ENCODE measurements around the gene PANK2.
"Not testable (repeated sequence)": the region's sequence is repeated elsewhere in the genome, so short reads cannot be mapped to it uniquely, and the experiment has no call there.

The PANK2 gene

DNA sequence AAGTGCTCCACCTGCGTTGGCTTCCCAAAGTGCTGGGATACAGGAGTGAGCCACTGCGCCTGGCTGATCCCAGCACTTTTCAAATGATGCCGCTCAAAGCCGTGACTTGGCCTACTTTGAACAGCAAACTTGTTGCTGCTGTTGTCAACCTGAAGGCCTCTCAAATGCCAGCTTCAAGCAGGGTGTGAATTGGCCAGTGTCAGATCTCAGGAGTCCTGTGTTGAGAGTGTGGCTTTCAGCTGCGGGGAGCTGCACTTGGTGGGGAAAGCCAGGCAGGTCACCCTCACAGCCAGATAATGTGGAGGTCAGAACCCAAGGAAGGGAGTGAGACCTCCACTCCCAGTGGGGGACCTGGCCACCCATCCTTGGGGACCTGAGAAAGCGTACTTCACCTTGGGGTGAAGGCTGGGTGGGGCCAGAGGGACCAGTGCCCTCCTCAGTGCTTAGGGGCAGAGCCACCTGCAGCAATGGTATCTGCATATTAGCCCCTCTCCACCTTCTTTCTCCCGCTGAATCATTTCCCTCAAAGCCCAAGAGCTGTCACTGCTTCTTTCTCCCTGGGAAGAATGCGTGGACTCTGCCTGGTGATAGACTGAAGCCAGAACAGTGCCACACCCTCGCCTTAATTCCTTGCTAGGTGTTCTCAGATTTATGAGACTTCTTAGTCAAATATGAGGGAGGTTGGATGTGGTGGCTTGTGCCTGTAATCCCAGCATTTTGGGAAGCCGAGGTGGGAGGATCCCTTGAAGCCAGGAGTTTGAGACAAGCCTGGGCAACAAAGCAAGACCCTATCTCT lies 19.1 kb upstream of the PANK2 start:
- peak in 3 of 56 donors; percentile 13 to 30 (median 19) for DNase-seq

DNA sequence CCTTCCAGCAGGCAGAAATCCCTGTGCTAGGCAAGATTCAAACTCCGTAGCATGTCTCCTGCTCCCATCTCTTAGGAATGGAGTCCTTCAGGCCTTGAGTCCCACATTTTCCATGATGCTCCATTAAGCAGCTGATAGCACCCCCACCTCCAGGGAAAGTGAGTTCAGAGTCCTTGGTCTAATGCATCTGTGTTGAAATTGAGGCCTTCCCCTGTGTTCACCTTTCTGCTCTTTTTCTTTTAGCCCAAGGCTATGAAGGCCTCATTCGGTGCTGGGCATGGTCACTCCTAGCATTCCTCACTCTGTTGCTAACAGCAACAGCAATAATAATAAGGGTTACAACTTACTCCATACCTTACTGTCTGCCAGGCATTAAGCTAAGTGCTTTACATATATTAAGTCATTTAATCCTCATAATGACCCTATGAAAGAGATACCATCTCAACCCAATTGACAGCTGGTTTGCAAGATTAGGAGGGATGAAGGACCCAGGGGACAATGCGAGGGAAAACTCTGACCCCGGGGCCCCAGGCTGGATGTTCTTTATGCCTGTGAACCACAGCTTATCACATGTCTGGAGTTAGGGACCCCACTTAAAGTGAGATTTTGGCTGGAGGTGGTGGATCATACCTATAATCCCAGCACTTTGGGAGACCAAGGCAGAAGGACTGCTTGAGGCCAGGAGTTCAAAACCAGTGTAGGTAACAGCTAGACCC lies 17.5 kb upstream of the PANK2 start:
- DNase-seq = no peak

DNA sequence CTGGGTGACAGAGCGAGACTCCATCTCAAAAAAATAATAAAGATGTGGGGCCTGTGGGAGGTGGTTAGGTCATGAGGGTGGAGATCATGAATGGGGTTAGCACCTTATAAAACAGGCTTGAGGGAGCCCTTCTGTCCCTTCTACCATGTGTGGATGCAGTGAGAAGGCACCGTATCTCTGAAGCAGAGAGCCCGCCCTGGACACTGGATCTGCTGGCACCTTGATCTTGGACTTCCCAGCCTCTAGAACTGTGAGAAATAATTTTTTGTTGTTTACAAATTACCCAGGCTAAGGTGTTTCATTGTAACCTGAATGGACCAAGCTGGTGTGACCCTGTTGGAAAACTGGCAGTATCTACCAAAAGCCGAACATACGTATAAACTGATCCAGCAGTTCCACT lies 15.7 kb upstream of the PANK2 start:
- DNase-seq = no peak

DNA sequence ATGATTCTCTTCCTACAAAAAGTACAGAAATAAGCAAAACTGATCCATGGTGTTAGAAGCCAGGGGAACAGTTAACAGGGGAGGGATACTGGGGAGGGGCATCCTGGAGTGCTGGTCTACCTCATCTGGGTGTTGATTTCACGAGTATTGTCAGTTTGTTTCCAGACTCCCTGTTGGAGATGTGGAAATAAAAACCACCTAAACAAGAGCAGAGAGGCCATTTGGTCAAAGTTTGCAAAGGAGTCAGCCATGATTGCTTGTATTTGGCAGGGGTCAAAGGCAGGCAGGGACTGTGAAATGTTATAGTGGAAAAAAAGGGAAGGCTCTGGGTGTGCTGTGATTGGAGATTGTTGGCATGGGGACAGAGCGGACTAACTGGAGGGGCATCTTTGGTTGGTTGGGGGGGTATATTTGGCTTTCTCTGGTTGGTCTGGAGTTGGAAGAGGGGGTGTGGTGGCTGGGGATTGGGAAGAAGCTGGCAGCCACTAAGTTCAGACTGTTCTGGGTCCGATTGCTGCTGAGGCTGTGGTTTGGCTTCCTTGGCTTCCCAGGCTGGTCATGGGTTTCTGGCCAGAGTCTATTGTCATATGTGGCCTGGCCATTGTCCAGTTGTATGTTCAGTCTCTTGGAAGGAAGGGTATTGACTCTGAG lies 14.9 kb upstream of the PANK2 start:
- DNase-seq = no peak

DNA sequence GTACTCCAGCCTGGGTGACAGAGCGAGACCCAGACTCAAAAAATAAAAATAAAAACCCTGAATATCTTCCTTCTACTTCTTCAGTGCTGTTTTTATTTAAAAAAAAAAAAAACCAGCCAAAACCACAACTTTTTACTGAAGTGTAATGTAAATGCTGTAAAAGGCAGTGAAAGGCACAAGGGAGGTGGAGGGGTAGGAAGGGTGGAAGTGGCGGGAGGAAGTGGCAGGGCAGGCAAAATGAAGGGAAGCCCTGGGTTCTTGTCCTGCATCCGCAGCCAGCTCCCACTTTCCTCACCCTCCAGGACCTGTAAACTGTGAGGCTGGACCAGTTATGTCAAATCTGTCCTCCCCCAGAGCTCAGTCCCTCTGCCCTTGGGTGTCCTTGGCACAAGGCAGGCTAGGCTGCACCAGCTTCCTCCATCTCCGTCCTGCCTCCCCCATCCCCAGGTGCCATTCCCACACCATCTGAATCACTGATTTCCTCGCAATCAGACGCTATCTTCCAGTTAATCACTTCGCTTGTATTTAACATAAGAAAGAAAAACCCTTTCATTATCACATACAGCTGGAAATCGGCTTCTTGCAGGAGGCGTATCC lies 13.7 kb upstream of the PANK2 start:
- DNase-seq = peak in 1 of 56 donors; percentile 11

DNA sequence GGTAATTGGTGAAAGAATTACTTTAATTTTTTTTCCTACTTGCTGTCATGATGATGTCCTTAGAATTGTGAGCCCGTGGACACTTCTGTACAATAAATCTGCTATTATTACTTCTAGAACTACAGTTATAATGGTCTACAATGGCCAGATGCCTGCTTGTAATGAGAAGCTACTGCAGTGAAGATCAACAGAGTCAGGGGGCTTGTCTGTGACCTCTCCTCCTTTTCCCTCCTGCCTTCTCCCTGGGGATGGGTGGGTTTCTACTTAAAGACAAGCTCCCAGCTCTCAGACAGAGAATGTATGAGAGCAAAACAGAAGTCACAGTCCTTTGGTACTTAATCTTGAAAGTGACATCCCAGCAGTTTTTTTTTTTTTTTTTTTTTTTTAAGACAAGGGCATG lies 13.2 kb upstream of the PANK2 start:
- DNase-seq = no peak

DNA sequence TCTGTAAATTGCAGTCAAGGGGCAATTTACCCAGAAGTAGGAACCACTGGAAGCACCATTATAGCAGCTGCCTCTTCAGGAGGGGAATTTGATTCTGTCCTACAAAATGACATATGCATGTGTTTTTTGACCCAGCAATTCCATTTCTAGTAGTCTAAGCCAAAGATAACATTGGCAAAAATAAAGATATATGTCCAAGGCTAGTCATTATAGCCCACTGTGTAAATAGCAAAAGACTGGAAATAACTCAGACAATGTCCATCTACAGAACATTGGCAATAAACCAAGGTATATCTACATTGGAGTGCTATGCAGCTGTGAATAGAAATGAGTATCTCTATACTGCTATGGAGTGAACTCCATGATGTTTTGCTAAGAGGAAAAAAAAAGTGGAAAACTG lies 12.5 kb upstream of the PANK2 start:
- no peak for DNase-seq

DNA sequence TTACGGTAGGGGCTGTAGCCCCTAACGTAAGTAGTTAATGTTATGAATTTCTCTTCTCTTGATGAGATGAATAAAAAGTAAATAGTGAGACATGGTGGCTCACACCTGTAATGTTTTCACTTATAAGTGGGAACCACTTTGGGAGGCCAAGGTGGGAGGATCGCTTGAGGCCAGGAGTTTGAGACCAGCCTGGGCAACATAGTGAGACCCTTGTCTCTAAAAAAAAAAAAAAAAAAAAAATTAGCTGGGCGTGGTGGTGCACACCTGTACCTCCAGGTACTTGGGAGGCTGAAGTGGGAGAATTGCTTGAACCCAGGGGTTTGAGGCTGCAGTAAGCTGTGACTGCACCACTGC lies 10.3 kb upstream of the PANK2 start:
- DNase-seq = not testable (repeated sequence)

DNA sequence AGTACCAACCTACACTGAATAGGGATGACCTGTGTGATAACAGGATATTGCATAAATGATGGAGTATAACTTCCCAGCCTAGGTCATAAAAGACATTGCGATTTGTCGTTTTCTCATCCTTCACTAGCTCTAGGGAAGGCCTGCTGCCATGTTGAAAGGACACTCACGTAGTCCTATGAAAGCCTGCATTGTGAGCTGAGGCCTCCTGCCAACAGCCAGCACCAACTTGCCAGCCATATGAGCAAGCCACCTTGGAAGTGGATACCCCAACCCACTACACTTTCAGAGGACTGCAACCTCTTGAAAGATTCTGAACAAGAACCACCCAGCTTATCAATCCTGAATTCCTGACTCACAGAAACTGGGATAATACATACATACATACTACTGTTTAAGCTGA lies 3.5 kb upstream of the PANK2 start:
- peak in 14 of 56 donors; percentile 3 to 35 (median 13) for DNase-seq

DNA sequence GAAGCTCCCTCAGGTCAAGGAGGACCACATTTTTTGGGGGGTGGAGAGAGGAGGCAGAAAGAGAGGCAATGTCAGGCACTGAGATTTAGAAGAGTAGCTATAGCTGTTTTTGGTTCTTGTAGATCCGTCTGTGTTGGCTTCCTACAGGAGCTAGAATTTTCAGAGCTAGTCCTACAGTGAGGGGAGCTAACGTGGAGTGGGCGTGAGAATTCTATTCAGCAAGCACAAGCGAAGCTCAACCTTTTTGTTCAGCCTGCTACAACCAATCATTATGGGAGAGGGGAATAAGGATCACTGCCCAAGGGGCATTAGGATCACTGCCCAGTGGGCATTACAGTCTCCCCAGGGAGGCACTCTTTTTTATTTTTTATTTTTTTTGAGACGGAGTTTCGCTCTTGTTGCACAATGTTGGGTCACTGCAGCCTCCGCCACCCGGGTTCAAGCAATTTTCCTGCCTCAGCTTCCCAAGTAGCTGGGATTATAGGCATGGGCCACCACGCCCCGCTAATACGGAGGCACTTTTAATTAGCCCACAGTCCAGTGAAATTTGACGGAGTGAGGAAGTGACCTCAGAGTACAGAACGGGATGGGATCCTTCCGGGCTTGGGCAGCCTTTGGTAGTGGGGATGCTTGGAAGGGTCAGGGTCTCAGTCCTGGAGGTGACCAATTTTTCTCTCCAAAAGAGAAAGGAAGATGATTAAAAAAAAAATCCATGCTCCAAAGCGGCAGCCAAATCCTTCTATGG lies 1.1 kb upstream of the PANK2 start:
- DNase-seq = peak in 16 of 56 donors; percentile 15 to 63 (median 42)

DNA sequence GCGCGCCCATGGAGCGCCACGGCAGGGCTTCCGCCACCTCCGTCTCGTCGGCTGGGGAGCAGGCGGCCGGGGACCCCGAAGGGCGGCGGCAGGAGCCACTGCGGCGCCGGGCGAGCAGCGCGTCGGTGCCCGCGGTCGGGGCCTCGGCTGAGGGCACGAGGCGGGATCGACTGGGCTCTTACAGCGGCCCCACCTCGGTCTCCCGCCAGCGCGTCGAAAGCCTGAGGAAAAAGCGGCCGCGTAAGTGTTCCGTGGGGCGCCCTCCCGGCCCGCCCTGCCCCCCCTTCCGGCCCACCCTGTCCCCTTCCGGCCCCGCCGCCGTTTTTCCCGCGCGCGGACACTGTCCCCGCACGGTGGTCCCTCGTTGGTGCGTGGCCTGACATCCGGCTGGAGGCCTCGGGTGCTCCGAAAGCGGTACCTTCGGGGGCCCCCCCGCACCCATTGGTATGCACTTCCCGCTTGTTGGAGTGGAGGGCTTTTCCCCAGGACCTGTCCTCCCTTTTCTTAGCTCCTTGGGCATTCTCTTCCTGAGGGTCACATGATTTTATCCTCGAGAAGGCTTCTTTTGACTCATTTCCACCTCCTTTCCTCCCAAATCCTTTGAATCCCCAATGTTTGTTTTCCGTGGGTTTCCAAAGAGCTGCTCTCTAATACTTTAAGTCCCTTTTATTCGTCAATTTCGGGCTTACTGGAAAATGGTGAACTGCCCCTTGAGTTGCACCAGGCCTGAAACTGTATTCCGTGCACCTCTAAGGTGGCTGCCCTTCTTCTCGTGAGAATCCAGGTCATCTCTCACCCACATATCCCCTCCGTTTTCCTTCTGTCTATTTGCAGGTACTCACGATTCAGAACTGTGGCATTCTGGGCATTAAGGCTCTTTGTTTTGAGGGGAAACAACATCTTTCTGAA lies 556 bp downstream of the PANK2 start:
- DNase-seq = peak in 24 of 56 donors; percentile 10 to 54 (median 30)

DNA sequence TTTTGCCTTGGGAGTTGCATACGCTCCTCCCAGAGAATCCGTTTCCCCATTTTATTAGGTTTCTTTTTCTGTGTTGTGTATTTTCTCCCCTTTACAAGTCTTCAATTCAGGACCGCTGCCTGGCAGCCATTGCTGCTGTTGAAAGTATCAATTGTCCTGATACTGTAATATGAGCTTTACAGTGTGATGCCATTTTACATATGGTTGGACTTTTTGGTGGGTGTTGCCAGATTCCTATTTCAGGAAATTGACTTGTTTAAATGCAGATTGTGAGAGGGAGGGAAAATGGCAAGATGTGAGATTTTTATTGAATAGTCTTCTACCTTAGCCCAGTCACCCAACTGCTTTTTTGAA lies 1.2 kb downstream of the PANK2 start:
- peak in 1 of 56 donors; percentile 34 for DNase-seq

DNA sequence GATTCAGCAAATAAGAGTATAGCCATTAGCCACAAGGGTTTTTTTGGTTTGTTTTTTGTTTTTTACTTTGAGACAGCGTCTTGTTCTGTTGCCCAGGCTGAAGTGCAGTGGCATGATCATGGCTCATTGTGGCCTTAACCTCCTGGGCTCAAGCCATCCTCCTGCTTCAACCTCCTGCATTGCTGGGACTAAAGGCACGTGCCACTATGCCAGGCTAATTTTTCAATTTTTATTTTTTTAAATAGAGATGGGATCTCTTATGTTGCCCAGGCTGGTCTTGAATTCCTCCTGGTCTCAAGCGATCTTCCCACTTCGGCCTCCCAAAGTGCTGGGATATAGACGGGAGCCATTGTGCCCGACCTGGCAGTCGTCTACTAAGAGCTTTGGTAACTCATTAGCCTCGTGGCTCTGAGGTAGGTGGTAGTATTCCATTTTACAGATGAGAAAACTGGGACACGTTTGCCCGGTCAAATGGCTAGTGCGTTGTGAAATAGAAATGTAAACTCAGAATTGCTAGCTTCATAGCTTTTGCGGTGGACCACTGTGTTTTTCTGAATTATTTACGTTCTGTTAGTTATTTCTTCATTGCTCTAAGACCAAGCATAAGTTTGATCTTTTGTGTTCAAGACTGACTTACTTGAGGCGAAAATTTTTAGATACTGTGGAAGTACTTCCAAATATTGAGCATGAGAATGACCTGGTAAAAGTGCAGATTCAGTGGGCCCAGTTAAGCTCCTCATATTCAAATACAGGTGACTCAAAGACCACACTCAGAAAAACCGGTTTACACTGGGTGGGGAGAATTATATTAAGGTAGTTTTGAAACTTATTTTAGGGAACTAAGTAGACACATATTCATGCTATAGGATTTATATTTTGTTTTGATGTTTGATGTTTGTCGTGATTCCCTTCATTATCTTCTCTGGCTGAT lies 2.1 kb downstream of the PANK2 start:
- DNase-seq = no peak

DNA sequence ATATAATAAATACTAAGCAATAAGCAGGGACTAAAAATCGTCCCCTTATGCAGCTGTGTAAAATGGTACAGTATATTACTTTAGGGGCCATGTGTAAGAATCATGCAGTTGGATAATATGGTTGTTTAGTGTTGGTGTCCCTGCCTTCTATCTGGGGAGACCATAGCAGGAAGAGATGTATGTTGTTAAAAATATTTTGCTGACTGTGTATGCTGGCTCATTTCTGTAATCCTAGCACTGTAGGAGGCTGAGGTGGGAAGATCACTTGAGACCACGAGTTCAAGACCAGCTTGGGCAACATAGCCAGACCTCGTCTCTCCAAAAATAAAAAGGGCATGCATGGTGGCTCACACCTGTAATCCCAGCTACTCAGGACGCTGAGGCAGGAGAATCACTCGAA lies 5.6 kb downstream of the PANK2 start:
- DNase-seq = no peak

DNA sequence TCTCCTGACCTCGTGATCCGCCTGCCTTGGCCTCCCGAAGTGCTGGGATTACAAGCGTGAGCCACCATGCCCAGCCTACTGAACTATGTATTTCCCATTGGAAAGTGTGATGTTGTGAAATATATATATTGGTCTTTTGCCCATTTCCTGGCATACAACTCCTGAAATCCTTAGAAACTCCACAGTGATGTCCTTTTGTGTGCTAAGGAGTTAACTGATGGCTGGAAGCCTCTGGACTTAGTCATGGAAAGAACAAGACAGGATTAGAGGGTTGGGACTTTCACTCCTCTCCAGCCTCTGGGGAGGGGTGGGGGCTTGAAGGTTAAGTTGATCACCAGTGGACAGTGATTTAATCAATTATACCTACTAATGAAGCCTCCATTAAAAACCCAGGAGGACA lies 7.1 kb downstream of the PANK2 start:
- DNase-seq = no peak

DNA sequence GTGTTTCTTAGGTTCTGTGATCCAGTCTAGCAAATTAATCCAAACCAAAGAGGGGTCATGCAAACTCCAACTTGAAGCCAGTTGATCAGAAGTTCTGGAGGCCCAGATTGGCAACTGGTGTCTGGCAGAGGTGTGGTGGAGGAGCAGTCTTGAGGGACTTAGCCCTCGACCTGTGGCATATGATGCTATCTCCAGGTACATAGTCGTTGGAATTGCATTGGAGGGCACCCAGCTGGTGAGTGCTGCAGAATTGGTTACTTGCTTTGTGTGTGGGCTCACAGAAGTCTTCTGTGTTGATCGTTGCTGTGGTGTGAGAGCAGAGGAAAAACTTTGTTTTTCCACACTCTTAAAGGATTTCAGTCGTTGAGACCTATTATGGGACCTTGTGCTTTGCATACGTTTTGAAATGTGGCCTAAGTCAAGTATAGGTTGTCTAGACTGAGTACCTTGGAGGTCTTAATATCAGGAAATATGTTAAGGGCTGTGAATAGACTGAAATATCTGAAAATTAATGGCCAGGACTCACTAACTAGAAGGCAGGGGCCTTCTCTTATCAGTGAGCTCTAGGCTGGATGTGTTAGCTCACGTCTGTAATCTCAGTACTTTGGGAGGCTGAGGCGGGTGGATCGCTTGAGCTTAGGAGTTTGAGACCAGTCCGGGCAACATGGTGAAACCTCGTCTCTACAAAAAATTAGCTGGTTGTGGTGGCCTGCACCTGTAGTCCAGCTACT lies 7.8 kb downstream of the PANK2 start:
- no peak for DNase-seq

DNA sequence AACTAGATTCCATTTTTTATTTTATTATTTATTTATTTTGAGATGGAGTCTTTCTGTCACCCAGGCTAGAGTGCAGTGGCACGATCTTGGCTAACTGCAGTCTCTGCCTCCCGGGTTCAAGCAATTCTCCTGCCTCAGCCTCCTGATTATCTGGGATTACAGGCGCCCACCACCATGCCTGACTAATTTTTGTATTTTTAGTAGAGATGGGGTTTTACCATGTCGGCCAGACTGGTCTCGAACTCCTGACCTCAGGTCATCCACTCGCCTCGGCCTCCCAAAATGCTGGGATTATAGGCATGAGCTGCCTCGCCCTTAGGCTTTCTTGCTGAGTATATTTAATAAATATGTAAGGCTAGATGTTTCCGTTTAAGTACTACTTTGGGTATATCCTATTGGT lies 9.0 kb downstream of the PANK2 start:
- DNase-seq = not testable (repeated sequence)

DNA sequence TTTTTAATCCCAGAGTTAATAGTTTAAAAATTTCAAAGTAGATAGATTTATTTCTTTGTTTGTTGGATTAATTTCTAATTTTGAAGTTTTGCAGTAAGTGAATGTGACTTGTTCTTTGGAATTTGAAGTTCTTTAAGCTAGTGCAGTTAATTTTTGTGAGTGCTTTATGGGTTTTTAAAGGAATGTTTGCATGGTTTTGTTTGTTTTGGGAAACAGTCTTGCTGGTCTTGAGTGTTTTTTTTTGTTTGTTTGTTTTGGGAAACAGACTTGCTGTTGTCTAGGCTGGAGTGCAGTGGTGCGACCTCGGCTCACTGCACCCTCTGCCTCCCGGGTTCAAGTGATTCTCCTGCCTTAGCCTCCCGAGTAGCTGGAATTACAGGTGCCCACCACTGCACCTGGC lies 9.5 kb downstream of the PANK2 start:
- DNase-seq = no peak
